Tibial nerve (tissue), 4 donors: ENCODE measurements around the gene SDK1.

Experiments
- CTCF ChIP-seq, 5 experiments: fragments of 200-600 bp in 3 of 5; fragments of 450-650 bp in 2 of 5; sonication (generic) in 3 of 5; IDR thresholded peaks; one replicate each; pipeline ENCODE4 v1.5.1; 2016 to 2019; ENCODE audit warnings: antibody characterized with exemption in 5 of 5, mild to moderate bottlenecking in 3 of 5, moderate library complexity in 2 of 5
- EP300 ChIP-seq, 2 donors: sonication (generic); formaldehyde crosslinking; IDR thresholded peaks; one replicate each; pipeline ENCODE4 v1.6.1; 2017; ENCODE audit warnings: antibody characterized with exemption in 2 of 2, mild to moderate bottlenecking in 1 of 2
- POLR2A ChIP-seq, 2 donors: fragments of 450-650 bp; IDR thresholded peaks; one replicate each; pipeline ENCODE4 v1.6.1; 2017; ENCODE audit warnings: antibody characterized with exemption in 2 of 2, mild to moderate bottlenecking in 2 of 2, moderate library complexity in 2 of 2

GRCh38 chr7:3893151-3893788 is 592.2 kb downstream of the SDK1 start:
- no peak for TF ChIP-seq POLR2A (IDR thresholded peaks at IDR 0.05)
- TF ChIP-seq CTCF (IDR thresholded peaks at IDR 0.05), result no peak
- TF ChIP-seq EP300 (IDR thresholded peaks at IDR 0.05), result no peak
